Measurements from ENCODE around the gene RNF115.

DNA sequence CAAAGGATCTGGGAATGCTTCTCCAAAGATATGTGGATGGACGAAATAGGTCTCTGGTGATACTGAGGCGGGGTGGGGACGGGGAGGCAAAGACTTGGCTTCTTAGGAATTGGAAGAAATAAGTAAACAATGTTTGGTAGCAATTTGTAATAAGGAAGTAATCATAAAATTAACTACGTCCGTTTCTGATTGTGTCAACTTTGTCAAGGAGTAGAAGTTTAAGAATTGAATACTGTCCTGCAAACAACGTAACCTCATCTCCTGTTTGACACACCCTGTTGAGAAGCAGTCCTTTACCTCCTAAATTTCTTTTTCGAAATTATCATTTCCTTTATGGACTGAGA lies 576 bp upstream of the RNF115 start:
- TF ChIP-seq, protein P1, sequence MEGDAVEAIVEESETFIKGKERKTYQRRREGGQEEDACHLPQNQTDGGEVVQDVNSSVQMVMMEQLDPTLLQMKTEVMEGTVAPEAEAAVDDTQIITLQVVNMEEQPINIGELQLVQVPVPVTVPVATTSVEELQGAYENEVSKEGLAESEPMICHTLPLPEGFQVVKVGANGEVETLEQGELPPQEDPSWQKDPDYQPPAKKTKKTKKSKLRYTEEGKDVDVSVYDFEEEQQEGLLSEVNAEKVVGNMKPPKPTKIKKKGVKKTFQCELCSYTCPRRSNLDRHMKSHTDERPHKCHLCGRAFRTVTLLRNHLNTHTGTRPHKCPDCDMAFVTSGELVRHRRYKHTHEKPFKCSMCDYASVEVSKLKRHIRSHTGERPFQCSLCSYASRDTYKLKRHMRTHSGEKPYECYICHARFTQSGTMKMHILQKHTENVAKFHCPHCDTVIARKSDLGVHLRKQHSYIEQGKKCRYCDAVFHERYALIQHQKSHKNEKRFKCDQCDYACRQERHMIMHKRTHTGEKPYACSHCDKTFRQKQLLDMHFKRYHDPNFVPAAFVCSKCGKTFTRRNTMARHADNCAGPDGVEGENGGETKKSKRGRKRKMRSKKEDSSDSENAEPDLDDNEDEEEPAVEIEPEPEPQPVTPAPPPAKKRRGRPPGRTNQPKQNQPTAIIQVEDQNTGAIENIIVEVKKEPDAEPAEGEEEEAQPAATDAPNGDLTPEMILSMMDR (IDR thresholded peaks at IDR 0.05; ENCODE audit: borderline replicate concordance, extremely low read depth, low read length, poor library complexity, severe bottlenecking) = no peak
- no peak for TF ChIP-seq EZH2 (IDR thresholded peaks at IDR 0.05; ENCODE audit: borderline replicate concordance, low read depth, low read length, severe bottlenecking)

All from DND-41 (cell line).